ENCODE data around the gene OR6M1.

OR6M1 gene

GRCh38 chr11:123829745-123830144, 23.6 kb upstream of the OR6M1 start (continued):
- TF ChIP-seq ZNF501 (tag by site-specific recombination; IDR thresholded peaks at IDR 0.05) (no peak), ZNF266 (tag by site-specific recombination; IDR thresholded peaks at IDR 0.05; ENCODE audit: low read depth) (no peak)

- CTCF ChIA-PET = no interaction called here
These were observed 16.4 kb upstream of the OR6M1 start for GRCh38 chr11:123822599-123822998.

GRCh38 chr11:123822032-123822431, 15.9 kb upstream of the OR6M1 start:
- H3K4me1 ChIP-seq (ENCODE audit: control insufficient read depth, insufficient read depth, low read length) = no peaks in the 10 kb centered on the region
- ChIA-PET POLR2A (interaction anchor here (0.6 kb wide), 1 partner anchor 23 kb away, joined by 3 read pairs; no protein-coding TSS in a partner anchor), CTCF (interaction anchor here (0.6 kb wide), 1 partner anchor 247 kb away, joined by 3 read pairs; no protein-coding TSS in a partner anchor)
- H3K9me3 ChIP-seq (ENCODE audit: control insufficient read depth, insufficient read depth, low read depth, low read length) = no peaks in the 10 kb centered on the region
- no peak overlapping the region for H3K4me3 ChIP-seq (ENCODE audit: low read depth, low read length)
- no peak overlapping the region for H3K27ac ChIP-seq (ENCODE audit: extremely low read depth, low read depth, low read length)
- no peaks in the 10 kb centered on the region for H3K36me3 ChIP-seq (ENCODE audit: control insufficient read depth in 2 of 2, insufficient read depth in 1 of 2, low read length in 2 of 2)
- TF ChIP-seq ZNF214 (tag by site-specific recombination; IDR thresholded peaks at IDR 0.05; ENCODE audit: borderline replicate concordance) (no peak), KLF7 (tag by site-specific recombination; IDR thresholded peaks at IDR 0.05; ENCODE audit: borderline replicate concordance) (no peak), ZNF792 (tag by site-specific recombination; IDR thresholded peaks at IDR 0.05) (no peak), ZNF324 (tag by site-specific recombination; IDR thresholded peaks at IDR 0.05) (no peak), ZNF266 (tag by site-specific recombination; IDR thresholded peaks at IDR 0.05; ENCODE audit: low read depth) (no peak), ZNF112 (tag by site-specific recombination; IDR thresholded peaks at IDR 0.05) (no peak), ZSCAN16 (tag by site-specific recombination; IDR thresholded peaks at IDR 0.05) (no peak), REPIN1 (tag by site-specific recombination; IDR thresholded peaks at IDR 0.05; ENCODE audit: low read depth) (no peak), ZNF513 (tag by site-specific recombination; IDR thresholded peaks at IDR 0.05) (no peak), ZNF350 (tag by site-specific recombination; IDR thresholded peaks at IDR 0.05) (no peak), HOXD13 (CRISPR knock-in tag; IDR thresholded peaks at IDR 0.05; ENCODE audit: borderline replicate concordance) (no peak), ZNF114 (tag by site-specific recombination; IDR thresholded peaks at IDR 0.05) (no peak), ZNF133 (tag by site-specific recombination; IDR thresholded peaks at IDR 0.05) (no peak), ZNF501 (tag by site-specific recombination; IDR thresholded peaks at IDR 0.05) (no peak)
- TF ChIP-seq, protein P1, sequence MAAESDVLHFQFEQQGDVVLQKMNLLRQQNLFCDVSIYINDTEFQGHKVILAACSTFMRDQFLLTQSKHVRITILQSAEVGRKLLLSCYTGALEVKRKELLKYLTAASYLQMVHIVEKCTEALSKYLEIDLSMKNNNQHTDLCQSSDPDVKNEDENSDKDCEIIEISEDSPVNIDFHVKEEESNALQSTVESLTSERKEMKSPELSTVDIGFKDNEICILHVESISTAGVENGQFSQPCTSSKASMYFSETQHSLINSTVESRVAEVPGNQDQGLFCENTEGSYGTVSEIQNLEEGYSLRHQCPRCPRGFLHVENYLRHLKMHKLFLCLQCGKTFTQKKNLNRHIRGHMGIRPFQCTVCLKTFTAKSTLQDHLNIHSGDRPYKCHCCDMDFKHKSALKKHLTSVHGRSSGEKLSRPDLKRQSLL (tag by site-specific recombination; IDR thresholded peaks at IDR 0.05) = no peak

More at GRCh38 chr11:123822599-123822998, 16.4 kb upstream of the OR6M1 start:
- Histone ChIP-seq H3K36me3 (ENCODE audit: control insufficient read depth in 2 of 2, insufficient read depth in 1 of 2, low read length in 2 of 2) (no peaks in the 10 kb centered on the region), H3K27ac (ENCODE audit: extremely low read depth, low read depth, low read length) (no peak overlapping the region), H3K4me1 (ENCODE audit: control insufficient read depth, insufficient read depth, low read length) (no peaks in the 10 kb centered on the region), H3K9me3 (ENCODE audit: control insufficient read depth, insufficient read depth, low read depth, low read length) (no peaks in the 10 kb centered on the region), H3K4me3 (ENCODE audit: low read depth, low read length) (no peak overlapping the region)
- POLR2A ChIA-PET = interaction anchor here (0.5 kb wide), 1 partner anchor 355 kb away, joined by 4 read pairs; no protein-coding TSS in a partner anchor
- no peak for TF ChIP-seq ZNF114 (tag by site-specific recombination; IDR thresholded peaks at IDR 0.05)
- TF ChIP-seq ZNF623 (tag by site-specific recombination; IDR thresholded peaks at IDR 0.05) = no peak
- TF ChIP-seq, protein P2, sequence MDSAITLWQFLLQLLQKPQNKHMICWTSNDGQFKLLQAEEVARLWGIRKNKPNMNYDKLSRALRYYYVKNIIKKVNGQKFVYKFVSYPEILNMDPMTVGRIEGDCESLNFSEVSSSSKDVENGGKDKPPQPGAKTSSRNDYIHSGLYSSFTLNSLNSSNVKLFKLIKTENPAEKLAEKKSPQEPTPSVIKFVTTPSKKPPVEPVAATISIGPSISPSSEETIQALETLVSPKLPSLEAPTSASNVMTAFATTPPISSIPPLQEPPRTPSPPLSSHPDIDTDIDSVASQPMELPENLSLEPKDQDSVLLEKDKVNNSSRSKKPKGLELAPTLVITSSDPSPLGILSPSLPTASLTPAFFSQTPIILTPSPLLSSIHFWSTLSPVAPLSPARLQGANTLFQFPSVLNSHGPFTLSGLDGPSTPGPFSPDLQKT (IDR thresholded peaks at IDR 0.05; ENCODE audit: borderline replicate concordance, low read depth, low read length) = no peak
- no peak for TF ChIP-seq ZNF19 (tag by site-specific recombination; IDR thresholded peaks at IDR 0.05; ENCODE audit: low read depth)
- TF ChIP-seq, protein P3, sequence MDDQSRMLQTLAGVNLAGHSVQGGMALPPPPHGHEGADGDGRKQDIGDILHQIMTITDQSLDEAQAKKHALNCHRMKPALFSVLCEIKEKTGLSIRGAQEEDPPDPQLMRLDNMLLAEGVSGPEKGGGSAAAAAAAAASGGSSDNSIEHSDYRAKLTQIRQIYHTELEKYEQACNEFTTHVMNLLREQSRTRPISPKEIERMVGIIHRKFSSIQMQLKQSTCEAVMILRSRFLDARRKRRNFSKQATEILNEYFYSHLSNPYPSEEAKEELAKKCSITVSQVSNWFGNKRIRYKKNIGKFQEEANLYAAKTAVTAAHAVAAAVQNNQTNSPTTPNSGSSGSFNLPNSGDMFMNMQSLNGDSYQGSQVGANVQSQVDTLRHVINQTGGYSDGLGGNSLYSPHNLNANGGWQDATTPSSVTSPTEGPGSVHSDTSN (CRISPR knock-in tag; IDR thresholded peaks at IDR 0.05) = no peak
- TF ChIP-seq ZNF626 (tag by site-specific recombination; IDR thresholded peaks at IDR 0.05) = no peak
- no peak for TF ChIP-seq ZNF324 (tag by site-specific recombination; IDR thresholded peaks at IDR 0.05)
- TF ChIP-seq, protein P4, sequence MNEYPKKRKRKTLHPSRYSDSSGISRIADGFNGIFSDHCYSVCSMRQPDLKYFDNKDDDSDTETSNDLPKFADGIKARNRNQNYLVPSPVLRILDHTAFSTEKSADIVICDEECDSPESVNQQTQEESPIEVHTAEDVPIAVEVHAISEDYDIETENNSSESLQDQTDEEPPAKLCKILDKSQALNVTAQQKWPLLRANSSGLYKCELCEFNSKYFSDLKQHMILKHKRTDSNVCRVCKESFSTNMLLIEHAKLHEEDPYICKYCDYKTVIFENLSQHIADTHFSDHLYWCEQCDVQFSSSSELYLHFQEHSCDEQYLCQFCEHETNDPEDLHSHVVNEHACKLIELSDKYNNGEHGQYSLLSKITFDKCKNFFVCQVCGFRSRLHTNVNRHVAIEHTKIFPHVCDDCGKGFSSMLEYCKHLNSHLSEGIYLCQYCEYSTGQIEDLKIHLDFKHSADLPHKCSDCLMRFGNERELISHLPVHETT (tag by site-specific recombination; IDR thresholded peaks at IDR 0.05) = no peak
- no peak for TF ChIP-seq ZBTB48 (tag by site-specific recombination; IDR thresholded peaks at IDR 0.05)
- TF ChIP-seq ZBTB7A (tag by site-specific recombination; IDR thresholded peaks at IDR 0.05; ENCODE audit: low read depth) = no peak

Data from HEK293 (cell line).